OCI-LY3 (cell line): Measurements from ENCODE around the gene ROCK1.
A peak's percentile ranks its signal among the peaks of the same experiment; 100 is the strongest.

ENCODE experiments used
- H2AFZ ChIP-seq: fragments of 200-600, 300-600 bp; shearing (Covaris generic); 2 replicates; pipeline ENCODE4 v1.6.0; 2014; ENCODE audit warnings: antibody characterized with exemption, low read depth, low read length
- H3K27ac ChIP-seq: fragments of 200-600, 300-600 bp; sonication (generic); 2 replicates; pipeline ENCODE4 v1.5.1; 2014; ENCODE audit warnings: mild to moderate bottlenecking, low read length, moderate library complexity, mixed read lengths
- H3K27me3 ChIP-seq: fragments of 200-600, 300-600 bp; sonication (generic); 2 replicates; pipeline ENCODE4 v1.6.1; 2014; ENCODE audit warnings: low read depth, low read length, mixed read lengths
- H3K36me3 ChIP-seq: fragments of 200-600, 300-600 bp; sonication (generic); replicated peaks from 2 replicates; pipeline ENCODE3; 2014; ENCODE audit warnings: low read depth, low read length, mixed read lengths
- H3K4me1 ChIP-seq: fragments of 300-600, 200-600 bp; sonication (generic); 2 replicates; pipeline ENCODE4 v1.6.1; 2014; ENCODE audit warnings: low read length, mixed read lengths
- H3K4me2 ChIP-seq: fragments of 200-600, 300-600 bp; sonication (generic); 2 replicates; pipeline ENCODE4 v1.6.1; 2014; ENCODE audit warnings: low read length, mixed read lengths
- H3K4me3 ChIP-seq: fragments of 300-600, 200-600 bp; sonication (generic); 2 replicates; pipeline ENCODE4 v1.5.1; 2014; ENCODE audit warnings: antibody characterized with exemption, mild to moderate bottlenecking, low read length, moderate library complexity
- H3K79me2 ChIP-seq: fragments of 300-600, 200-600 bp; shearing (Covaris generic); 2 replicates; pipeline ENCODE4 v1.6.1; 2014; ENCODE audit warnings: mild to moderate bottlenecking, low read length, mixed read lengths
- H3K9ac ChIP-seq: fragments of 300-600, 200-600 bp; shearing (Covaris generic); 2 replicates; pipeline ENCODE4 v1.6.0; 2014; ENCODE audit warnings: mild to moderate bottlenecking, low read length, moderate library complexity
- H3K9me3 ChIP-seq: fragments of 200-600, 300-600 bp; shearing (Covaris generic); 2 replicates; pipeline ENCODE4 v1.6.1; 2014; ENCODE audit warnings: low read length, mixed read lengths; ENCODE audit not compliant: insufficient read depth
- H4K20me1 ChIP-seq: fragments of 200-600, 300-600 bp; sonication (generic); 2 replicates; pipeline ENCODE4 v1.6.1; 2016; ENCODE audit warnings: low read length, mixed read lengths; ENCODE audit not compliant: insufficient read depth
- EZH2phosphoT487 ChIP-seq: fragments of 200-600 bp; shearing (Covaris generic); IDR thresholded peaks from 2 replicates; pipeline ENCODE4 v1.6.1; 2018; ENCODE audit warnings: antibody characterized with exemption, mixed run types, low read depth
- TF ChIP-seq, protein P1 (sequence below): fragments of 200-600, 300-600 bp; sonication (generic); IDR thresholded peaks from 2 replicates; pipeline ENCODE4 v1.5.1; 2014; ENCODE audit warnings: antibody characterized with exemption, low read length, low read depth

Gene ROCK1

DNA sequence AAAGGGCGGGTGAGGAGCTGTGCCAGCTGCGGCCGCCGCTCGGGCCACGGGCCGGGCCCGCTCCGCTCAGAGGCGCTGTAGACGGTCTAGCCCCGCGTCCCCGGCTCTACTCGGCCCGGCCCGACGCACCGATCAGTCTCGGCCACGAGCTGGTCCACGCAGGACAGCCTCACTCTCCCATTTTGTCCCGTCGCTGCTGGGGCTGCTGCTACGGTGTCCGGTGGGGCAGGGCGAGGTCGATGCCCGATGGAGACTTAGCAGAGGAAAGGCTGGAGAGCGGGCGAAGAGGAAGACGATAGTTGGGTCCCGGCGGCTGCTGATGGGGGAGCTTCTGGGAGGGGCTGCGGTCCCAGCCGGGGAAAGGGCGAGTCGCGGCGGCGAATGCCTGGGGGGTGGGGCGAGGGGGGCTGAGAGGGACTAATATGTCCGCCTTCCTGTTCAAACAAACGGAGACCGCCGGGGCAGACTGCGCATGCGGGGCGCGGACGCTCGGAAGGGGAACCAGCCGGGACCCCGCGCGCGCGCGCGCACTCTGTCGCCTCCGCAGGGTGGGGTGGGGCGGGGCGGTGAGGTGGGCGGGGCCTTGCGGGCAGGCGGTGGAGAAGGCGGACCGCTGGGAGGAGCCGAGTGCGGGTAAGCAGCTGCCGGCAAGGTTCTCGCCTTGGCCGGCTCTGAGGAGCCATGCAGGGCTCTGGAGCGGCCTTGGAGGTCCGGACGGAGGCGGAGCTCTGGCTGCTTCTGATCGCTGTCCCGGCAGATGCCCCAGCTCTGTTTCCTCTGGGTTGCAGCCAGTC lies at the start of gene ROCK1:
ROCK1 (minus strand) TSS at position 468 of the 794 bp plus-strand sequence. CDS start 903 bp downstream, outside the sequence.
- H3K4me2 ChIP-seq, result peak within 1 kb of the TSS; percentile 78
- peak within 1 kb of the TSS; percentile 92 for H3K27ac ChIP-seq
- TF ChIP-seq EZH2phosphoT487, result no peak
- TF ChIP-seq, protein P1, sequence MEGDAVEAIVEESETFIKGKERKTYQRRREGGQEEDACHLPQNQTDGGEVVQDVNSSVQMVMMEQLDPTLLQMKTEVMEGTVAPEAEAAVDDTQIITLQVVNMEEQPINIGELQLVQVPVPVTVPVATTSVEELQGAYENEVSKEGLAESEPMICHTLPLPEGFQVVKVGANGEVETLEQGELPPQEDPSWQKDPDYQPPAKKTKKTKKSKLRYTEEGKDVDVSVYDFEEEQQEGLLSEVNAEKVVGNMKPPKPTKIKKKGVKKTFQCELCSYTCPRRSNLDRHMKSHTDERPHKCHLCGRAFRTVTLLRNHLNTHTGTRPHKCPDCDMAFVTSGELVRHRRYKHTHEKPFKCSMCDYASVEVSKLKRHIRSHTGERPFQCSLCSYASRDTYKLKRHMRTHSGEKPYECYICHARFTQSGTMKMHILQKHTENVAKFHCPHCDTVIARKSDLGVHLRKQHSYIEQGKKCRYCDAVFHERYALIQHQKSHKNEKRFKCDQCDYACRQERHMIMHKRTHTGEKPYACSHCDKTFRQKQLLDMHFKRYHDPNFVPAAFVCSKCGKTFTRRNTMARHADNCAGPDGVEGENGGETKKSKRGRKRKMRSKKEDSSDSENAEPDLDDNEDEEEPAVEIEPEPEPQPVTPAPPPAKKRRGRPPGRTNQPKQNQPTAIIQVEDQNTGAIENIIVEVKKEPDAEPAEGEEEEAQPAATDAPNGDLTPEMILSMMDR, result no peak
- H3K27me3 ChIP-seq, result no peaks in the 10 kb centered on the region
- no peaks in the 10 kb centered on the region for H3K36me3 ChIP-seq
- no peaks in the 10 kb centered on the region for H3K9me3 ChIP-seq
- peak within 1 kb of the TSS; percentile 99 for H3K9ac ChIP-seq
- peaks cover 50% of the 10 kb centered on the region for H3K79me2 ChIP-seq
- H3K4me1 ChIP-seq, result peaks cover 23% of the 10 kb centered on the region
- H3K4me3 ChIP-seq, result peak within 1 kb of the TSS; percentile 99
- peak within 1 kb of the TSS; percentile 81 for H2AFZ ChIP-seq
- peaks cover 42% of the 10 kb centered on the region for H4K20me1 ChIP-seq

DNA sequence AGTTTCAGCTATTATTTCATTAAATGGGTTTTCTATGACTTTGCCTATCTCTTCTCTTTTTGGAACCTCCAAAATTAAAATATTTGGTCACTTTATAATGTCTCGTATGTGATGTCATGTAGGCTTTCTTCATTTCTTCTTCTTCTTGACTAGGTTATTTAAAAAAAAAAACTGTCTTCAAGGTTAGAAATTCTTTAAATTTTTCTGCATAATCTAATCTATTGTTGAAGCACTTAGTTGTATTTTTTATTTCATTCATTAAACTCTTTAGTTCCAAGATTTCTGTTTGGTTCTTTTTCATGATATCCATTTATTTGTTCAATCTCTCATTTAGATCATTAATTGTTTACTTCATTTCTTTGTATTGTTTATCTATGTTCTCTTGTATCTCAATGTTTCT lies 43.8 kb upstream of the ROCK1 start:
- no peak for TF ChIP-seq EZH2phosphoT487
- TF ChIP-seq, protein P1, result no peak
- H3K79me2 ChIP-seq, result no peaks in the 10 kb centered on the region
- no peak overlapping the region for H3K9ac ChIP-seq
- no peaks in the 10 kb centered on the region for H4K20me1 ChIP-seq
- peaks cover 12% of the 10 kb centered on the region for H3K9me3 ChIP-seq
- H3K4me2 ChIP-seq, result no peak overlapping the region
- no peaks in the 10 kb centered on the region for H3K4me1 ChIP-seq
- H3K4me3 ChIP-seq, result no peak overlapping the region
- H3K36me3 ChIP-seq, result no peaks in the 10 kb centered on the region
- H2AFZ ChIP-seq, result no peak overlapping the region
- H3K27me3 ChIP-seq, result no peaks in the 10 kb centered on the region
- no peak overlapping the region for H3K27ac ChIP-seq

DNA sequence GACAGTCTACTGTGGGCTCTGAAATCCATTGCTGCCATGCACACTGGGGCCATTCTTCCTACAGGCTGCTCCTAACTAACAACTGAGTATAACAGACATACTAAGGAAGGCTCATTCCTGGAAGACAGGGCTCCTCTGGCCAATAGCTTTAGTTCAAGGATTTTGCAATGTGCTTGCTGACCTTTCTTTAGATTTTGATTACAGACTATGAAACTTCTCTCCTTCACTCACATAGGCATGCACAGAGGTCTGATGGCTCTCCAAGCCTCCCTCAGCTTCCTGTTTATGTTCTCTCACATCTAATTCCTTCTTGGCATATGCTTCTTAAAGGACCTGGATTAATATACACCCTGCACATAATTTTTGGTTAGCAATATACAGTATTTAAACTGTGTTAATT lies 34.4 kb upstream of the ROCK1 start:
- no peak for TF ChIP-seq EZH2phosphoT487
- TF ChIP-seq, protein P1, result no peak
- H3K4me3 ChIP-seq, result no peak overlapping the region
- no peaks in the 10 kb centered on the region for H3K79me2 ChIP-seq
- H3K9ac ChIP-seq, result no peak overlapping the region
- no peak overlapping the region for H3K4me2 ChIP-seq
- no peaks in the 10 kb centered on the region for H3K36me3 ChIP-seq
- no peaks in the 10 kb centered on the region for H3K4me1 ChIP-seq
- no peaks in the 10 kb centered on the region for H4K20me1 ChIP-seq
- H3K27ac ChIP-seq, result no peak overlapping the region
- no peaks in the 10 kb centered on the region for H3K27me3 ChIP-seq
- H3K9me3 ChIP-seq, result no peaks in the 10 kb centered on the region
- H2AFZ ChIP-seq, result no peak overlapping the region

DNA sequence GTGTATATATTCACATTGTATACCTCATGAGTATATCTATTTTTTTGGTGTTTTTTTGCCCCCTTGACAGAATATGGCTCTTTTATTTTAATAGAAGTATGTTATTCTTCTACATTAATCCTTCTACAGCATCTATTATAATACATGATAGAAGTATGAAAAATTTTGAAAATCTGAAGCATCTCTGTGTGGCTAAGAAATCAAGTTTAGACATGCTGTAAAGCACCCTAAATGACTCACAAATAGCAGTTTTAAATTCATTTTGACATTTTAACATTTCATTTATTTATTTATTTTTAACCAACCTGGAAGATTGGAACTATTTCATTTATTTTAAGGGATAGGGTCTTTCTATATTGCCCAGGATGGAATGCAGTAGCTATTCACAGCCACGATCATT lies 33.8 kb upstream of the ROCK1 start:
- H3K9ac ChIP-seq, result no peak overlapping the region
- no peak overlapping the region for H2AFZ ChIP-seq
- H3K4me1 ChIP-seq, result no peaks in the 10 kb centered on the region
- no peak overlapping the region for H3K27ac ChIP-seq
- no peaks in the 10 kb centered on the region for H4K20me1 ChIP-seq
- no peaks in the 10 kb centered on the region for H3K27me3 ChIP-seq
- no peak overlapping the region for H3K4me2 ChIP-seq
- no peaks in the 10 kb centered on the region for H3K9me3 ChIP-seq
- no peaks in the 10 kb centered on the region for H3K36me3 ChIP-seq
- H3K4me3 ChIP-seq, result no peak overlapping the region
- H3K79me2 ChIP-seq, result no peaks in the 10 kb centered on the region
- TF ChIP-seq, protein P1, result no peak
- no peak for TF ChIP-seq EZH2phosphoT487
